GM12874 (cell line): ENCODE results near the gene GRIN2C.

Source experiments
- CTCF ChIP-seq: IDR thresholded peaks from 2 replicates; pipeline ENCODE4 v1.5.1; 2011; ENCODE audit warnings: low read depth, mild to moderate bottlenecking, control low read depth, low read length, moderate library complexity; ENCODE audit not compliant: insufficient read depth

GRIN2C gene

GRCh38 chr17:74816905-74817620, 42.6 kb downstream of the GRIN2C start:
- TF ChIP-seq CTCF = no peak

- TF ChIP-seq CTCF = peak; percentile 8; the same call in 1 of the 2 replicates
These were observed 43.9 kb downstream of the GRIN2C start for GRCh38 chr17:74815550-74816370.

GRCh38 chr17:74815067-74815466, 44.6 kb downstream of the GRIN2C start:
- TF ChIP-seq CTCF = no peak

- no peak for TF ChIP-seq CTCF
These were observed 45.2 kb downstream of the GRIN2C start for GRCh38 chr17:74814453-74814852.

- no peak for TF ChIP-seq CTCF
These were observed 47.3 kb downstream of the GRIN2C start for GRCh38 chr17:74812109-74813009.

- TF ChIP-seq CTCF = no peak
These were observed 48.8 kb downstream of the GRIN2C start for GRCh38 chr17:74810699-74811485.
